H9 (cell line): ENCODE results near the gene NID1. TPM values are rescaled to one million over a fixed set of nuclear protein-coding genes. Genes with fewer than 3 reads are reported as not detected.

Experiments
- DNase-seq: peaks from one replicate; pipeline ENCODE4 v3.0.0-alpha.2; 2017
- H2AFZ ChIP-seq: one replicate; pipeline ENCODE4 v1.6.1; 2013; ENCODE audit warnings: mild to moderate bottlenecking, low read length, control low read depth, moderate library complexity
- H2AK5ac ChIP-seq: 2 replicates; pipeline ENCODE4 v1.6.1; 2013; ENCODE audit warnings: low read length, control low read depth, mixed read lengths; ENCODE audit not compliant: insufficient read length
- H2BK120ac ChIP-seq: one replicate; pipeline ENCODE4 v1.6.1; 2013; ENCODE audit warnings: low read depth, mild to moderate bottlenecking, low read length, control low read depth, inconsistent platforms; ENCODE audit not compliant: poor library complexity, severe bottlenecking
- H2BK12ac ChIP-seq: 2 replicates; pipeline ENCODE4 v1.6.1; 2013; ENCODE audit warnings: low read length, control low read depth, mixed read lengths, low read depth; ENCODE audit not compliant: insufficient read length
- H2BK15ac ChIP-seq: 2 replicates; pipeline ENCODE4 v1.6.1; 2013; ENCODE audit warnings: low read depth, low read length, control low read depth
- H2BK20ac ChIP-seq: one replicate; pipeline ENCODE4 v1.6.1; 2013; ENCODE audit warnings: low read depth, mild to moderate bottlenecking, low read length, control low read depth, inconsistent platforms; ENCODE audit not compliant: poor library complexity, severe bottlenecking
- H2BK5ac ChIP-seq: 2 replicates; pipeline ENCODE4 v1.6.1; 2013; ENCODE audit warnings: low read length, control low read depth, mixed read lengths; ENCODE audit not compliant: insufficient read length
- H3K14ac ChIP-seq: 2 replicates; pipeline ENCODE4 v1.6.1; 2013; ENCODE audit warnings: low read length, control low read depth; ENCODE audit not compliant: insufficient read depth
- H3K18ac ChIP-seq: 2 replicates; pipeline ENCODE4 v1.6.1; 2013; ENCODE audit warnings: low read depth, mild to moderate bottlenecking, mixed read lengths, low read length, control low read depth; ENCODE audit not compliant: insufficient read length
- H3K23ac ChIP-seq: 2 replicates; pipeline ENCODE4 v1.6.1; 2013; ENCODE audit warnings: low read length, control low read depth, mixed read lengths, low read depth; ENCODE audit not compliant: insufficient read length
- H3K23me2 ChIP-seq: 2 replicates; pipeline ENCODE4 v1.6.1; 2013; ENCODE audit warnings: low read depth, mild to moderate bottlenecking, mixed read lengths, low read length, control low read depth; ENCODE audit not compliant: insufficient read length, poor library complexity, severe bottlenecking
- H3K27ac ChIP-seq: 2 replicates; pipeline ENCODE4 v1.5.1; 2013; ENCODE audit warnings: low read length, control low read depth, mixed read lengths, low read depth; ENCODE audit not compliant: insufficient read length
- H3K27me3 ChIP-seq: 2 replicates; pipeline ENCODE4 v1.6.1; 2013; ENCODE audit warnings: low read length, control low read depth, inconsistent platforms; ENCODE audit not compliant: insufficient read depth
- H3K4ac ChIP-seq: 2 replicates; pipeline ENCODE4 v1.6.1; 2013; ENCODE audit warnings: low read depth, mild to moderate bottlenecking, control low read depth, inconsistent platforms, low read length, moderate library complexity
- H3K4me1 ChIP-seq: 2 replicates; pipeline ENCODE4 v1.6.1; 2013; ENCODE audit warnings: low read length, control low read depth, inconsistent platforms; ENCODE audit not compliant: insufficient read depth
- H3K4me2 ChIP-seq: 2 replicates; pipeline ENCODE4 v1.6.1; 2013; ENCODE audit warnings: low read length, control low read depth, mixed read lengths; ENCODE audit not compliant: insufficient read length, insufficient read depth
- H3K56ac ChIP-seq: 2 replicates; pipeline ENCODE4 v1.6.1; 2013; ENCODE audit warnings: low read depth, mild to moderate bottlenecking, mixed read lengths, low read length, control low read depth; ENCODE audit not compliant: insufficient read length
- H3K79me1 ChIP-seq: 2 replicates; pipeline ENCODE4 v1.6.1; 2013; ENCODE audit warnings: low read depth, mild to moderate bottlenecking, moderate library complexity, low read length, control low read depth, inconsistent platforms; ENCODE audit not compliant: insufficient read depth, poor library complexity, severe bottlenecking
- H3K79me2 ChIP-seq: 2 replicates; pipeline ENCODE4 v1.6.1; 2013; ENCODE audit warnings: low read length, control low read depth, inconsistent platforms; ENCODE audit not compliant: insufficient read depth
- H3K9ac ChIP-seq: 2 replicates; pipeline ENCODE4 v1.6.1; 2013; ENCODE audit warnings: low read length, control low read depth, mixed read lengths; ENCODE audit not compliant: insufficient read length; ENCODE audit errors: extremely low read depth
- H3K9me3 ChIP-seq: one replicate; pipeline ENCODE4 v1.6.1; 2013; ENCODE audit warnings: low read depth, low read length, inconsistent platforms; ENCODE audit not compliant: control insufficient read depth
- H3T11ph ChIP-seq: one replicate; pipeline ENCODE4 v1.6.1; 2013; ENCODE audit warnings: mild to moderate bottlenecking, low read length, control low read depth, inconsistent platforms
- H4K20me1 ChIP-seq: one replicate; pipeline ENCODE4 v1.6.1; 2013; ENCODE audit not compliant: control insufficient read depth, insufficient read length, insufficient read depth
- H4K5ac ChIP-seq: 2 replicates; pipeline ENCODE4 v1.6.1; 2013; ENCODE audit warnings: low read depth, mild to moderate bottlenecking, mixed read lengths, low read length, control low read depth; ENCODE audit not compliant: insufficient read length
- H4K8ac ChIP-seq: replicated peaks from 2 replicates; pipeline ENCODE4 v1.6.1; 2013; ENCODE audit warnings: low read length, control low read depth, mixed read lengths, low read depth; ENCODE audit not compliant: insufficient read length
- H4K91ac ChIP-seq: 2 replicates; pipeline ENCODE4 v1.6.1; 2013; ENCODE audit warnings: low read depth, mild to moderate bottlenecking, moderate library complexity, mixed read lengths, low read length, control low read depth; ENCODE audit not compliant: insufficient read length
- H3K27ac Mint-ChIP-seq, 3 experiments: 2 replicates in 2 of 3; 3 replicates in 1 of 3; pipeline ENCODE4 v1.8.0; 2020 to 2021; ENCODE audit warnings: mixed read lengths in 3 of 3, mild to moderate bottlenecking in 1 of 3, moderate library complexity in 1 of 3
- H3K27me3 Mint-ChIP-seq: 2 replicates; pipeline ENCODE4 v1.8.0; 2021; ENCODE audit warnings: low read depth, mild to moderate bottlenecking, moderate library complexity, mixed read lengths
- H3K36me3 Mint-ChIP-seq, 3 experiments: 2 replicates in 2 of 3; 3 replicates in 1 of 3; pipeline ENCODE4 v1.8.0; 2020 to 2021; ENCODE audit warnings: low read depth in 3 of 3, mixed read lengths in 3 of 3; ENCODE audit not compliant: insufficient read depth in 1 of 3
- H3K4me1 Mint-ChIP-seq, 2 experiments: 2 replicates each; pipeline ENCODE4 v1.8.0; 2020; ENCODE audit warnings: mixed read lengths in 2 of 2
- H3K4me3 Mint-ChIP-seq, 2 experiments: 2 replicates in 1 of 2; 3 replicates in 1 of 2; pipeline ENCODE4 v1.8.0; 2020 to 2021; ENCODE audit warnings: mild to moderate bottlenecking in 2 of 2, mixed read lengths in 2 of 2, moderate library complexity in 1 of 2
- H3K9me3 Mint-ChIP-seq, 2 experiments: 2 replicates in 1 of 2; 3 replicates in 1 of 2; pipeline ENCODE4 v1.8.0; 2020; ENCODE audit warnings: mild to moderate bottlenecking in 2 of 2, mixed read lengths in 2 of 2, moderate library complexity in 1 of 2
- CTCF ChIP-seq: fragments of 200-600 bp; sonication (generic); conservative IDR thresholded peaks from 3 replicates; pipeline ENCODE4 v1.8.0; 2021; ENCODE audit warnings: antibody characterized with exemption, mild to moderate bottlenecking
- WGBS: extraction: QIAGEN DNeasy Blood & Tissue Kit; methylation state at CpG from one replicate; pipeline ENCODE4 v1.1.7; 2013; ENCODE audit warnings: missing lambda C conversion rate, low lambda C conversion rate, mixed read lengths; ENCODE audit not compliant: insufficient read length; ENCODE audit errors: extremely low coverage; 5-methylcytosine and 5-hydroxymethylcytosine counted together
- total RNA-seq: library from RNA; stranded (reverse); gene quantifications from 2 replicates; pipeline ENCODE4 v1.2.1, GENCODE V29; 2021

NID1 gene
- total RNA-seq, 1 experiment from 2014 or later, result 28.5 TPM

- no CpG with 5 or more reads among the region's 12 CpGs for WGBS
- Histone ChIP-seq H3K27ac (no peak overlapping the region), H3K23ac (no peak overlapping the region), H3K18ac (no peak overlapping the region), H2AK5ac (no peak overlapping the region), H3K79me2 (no peaks in the 10 kb centered on the region), H3K4ac (no peak overlapping the region), H3T11ph (no peak overlapping the region), H3K23me2 (no peaks in the 10 kb centered on the region), H2BK15ac (no peak overlapping the region), H4K8ac (no peak overlapping the region), H2AFZ (no peak overlapping the region), H3K9ac (no peak overlapping the region), H4K5ac (no peak overlapping the region), H3K56ac (no peak overlapping the region), H3K14ac (no peak overlapping the region), H2BK5ac (no peak overlapping the region), H3K4me2 (no peak overlapping the region), H3K4me1 (no peaks in the 10 kb centered on the region), H3K79me1 (no peaks in the 10 kb centered on the region), H4K20me1 (no peaks in the 10 kb centered on the region), H2BK12ac (no peak overlapping the region), H2BK20ac (no peak overlapping the region), H3K9me3 (peaks cover 22% of the 10 kb centered on the region), H2BK120ac (no peak overlapping the region), H4K91ac (no peak overlapping the region), H3K27me3 (no peaks in the 10 kb centered on the region)
- H3K36me3 Mint-ChIP-seq, result peaks cover 0 to 4% (median 2%) of the 10 kb centered on the region in 3 experiments; a peak in 3 of 7 replicates
- TF ChIP-seq CTCF, result no peak
- no peak overlapping the region for H3K27ac Mint-ChIP-seq
- no peaks in the 10 kb centered on the region; the same call in 1 of the 2 replicates for H3K27me3 Mint-ChIP-seq
- H3K9me3 Mint-ChIP-seq, result no peaks in the 10 kb centered on the region
- H3K4me3 Mint-ChIP-seq, result no peak overlapping the region
- no peak for DNase-seq
- H3K4me1 Mint-ChIP-seq, result 0 out of 4 replicates have a peak, but pooled peaks cover 0 to 2% of the 10 kb centered on the region in 2 experiments
Observed at GRCh38 chr1:235979716-235980333, 85.1 kb downstream of the NID1 start.
